ENCODE data around the gene SESN3.

DNA sequence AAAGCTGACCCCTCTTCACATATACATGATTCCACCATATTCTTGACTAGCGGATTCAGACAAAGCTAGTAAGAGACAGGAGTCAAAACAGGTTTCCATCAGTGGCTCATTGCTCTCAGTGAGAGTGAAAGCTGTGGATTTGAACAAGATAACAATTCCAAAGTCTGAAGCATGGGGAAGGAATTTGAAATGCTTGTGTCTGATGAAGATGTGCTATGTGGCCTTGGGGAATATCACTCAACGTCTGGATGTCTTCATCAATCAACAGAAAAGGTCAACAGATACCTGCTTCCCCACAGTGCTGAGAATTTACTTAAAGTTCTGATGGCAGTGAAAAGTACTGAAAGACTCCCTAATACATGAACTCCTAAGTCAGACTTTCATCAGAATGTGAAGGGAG lies 46.9 kb upstream of the SESN3 start:
- TF ChIP-seq CTCF (conservative IDR thresholded peaks at IDR 0.05; ENCODE audit: low read depth, low read length) (no peak), EZH2phosphoT487 (IDR thresholded peaks at IDR 0.05; ENCODE audit: borderline replicate concordance, low read length) (no peak)

Measured in PC-3 (cell line).